ENCODE results near the gene PMM2.

PMM2 gene

DNA sequence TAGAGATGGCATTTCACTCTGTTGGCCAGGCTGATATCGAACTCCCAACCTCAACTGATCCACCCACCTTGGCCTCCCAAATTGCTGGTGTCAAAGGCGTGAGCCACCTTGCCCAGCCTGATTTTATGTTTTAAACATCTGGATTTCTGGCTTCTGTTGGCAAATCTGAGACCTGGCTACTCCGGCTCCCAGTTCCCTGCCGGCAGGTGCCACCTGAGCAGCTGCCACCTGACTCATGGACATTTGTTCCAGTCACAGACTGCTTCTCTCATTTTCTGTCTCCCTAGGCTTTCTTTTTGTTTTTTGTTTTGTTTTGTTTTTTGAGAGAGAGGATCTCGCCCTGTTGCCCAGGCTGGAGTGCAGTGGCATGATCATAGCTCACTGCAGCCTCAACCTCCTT lies 9.6 kb downstream of the PMM2 start:
- TF ChIP-seq, protein P1, sequence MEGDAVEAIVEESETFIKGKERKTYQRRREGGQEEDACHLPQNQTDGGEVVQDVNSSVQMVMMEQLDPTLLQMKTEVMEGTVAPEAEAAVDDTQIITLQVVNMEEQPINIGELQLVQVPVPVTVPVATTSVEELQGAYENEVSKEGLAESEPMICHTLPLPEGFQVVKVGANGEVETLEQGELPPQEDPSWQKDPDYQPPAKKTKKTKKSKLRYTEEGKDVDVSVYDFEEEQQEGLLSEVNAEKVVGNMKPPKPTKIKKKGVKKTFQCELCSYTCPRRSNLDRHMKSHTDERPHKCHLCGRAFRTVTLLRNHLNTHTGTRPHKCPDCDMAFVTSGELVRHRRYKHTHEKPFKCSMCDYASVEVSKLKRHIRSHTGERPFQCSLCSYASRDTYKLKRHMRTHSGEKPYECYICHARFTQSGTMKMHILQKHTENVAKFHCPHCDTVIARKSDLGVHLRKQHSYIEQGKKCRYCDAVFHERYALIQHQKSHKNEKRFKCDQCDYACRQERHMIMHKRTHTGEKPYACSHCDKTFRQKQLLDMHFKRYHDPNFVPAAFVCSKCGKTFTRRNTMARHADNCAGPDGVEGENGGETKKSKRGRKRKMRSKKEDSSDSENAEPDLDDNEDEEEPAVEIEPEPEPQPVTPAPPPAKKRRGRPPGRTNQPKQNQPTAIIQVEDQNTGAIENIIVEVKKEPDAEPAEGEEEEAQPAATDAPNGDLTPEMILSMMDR (IDR thresholded peaks at IDR 0.05; ENCODE audit: low read depth, low read length): no peak
- no peak for DNase-seq (ENCODE audit: low read depth in 2 of 2)
- H3K4me3 ChIP-seq (replicated peaks in 1 of 2; ENCODE audit: low read depth in 2 of 2, low read length in 2 of 2): no peak overlapping the region

DNA sequence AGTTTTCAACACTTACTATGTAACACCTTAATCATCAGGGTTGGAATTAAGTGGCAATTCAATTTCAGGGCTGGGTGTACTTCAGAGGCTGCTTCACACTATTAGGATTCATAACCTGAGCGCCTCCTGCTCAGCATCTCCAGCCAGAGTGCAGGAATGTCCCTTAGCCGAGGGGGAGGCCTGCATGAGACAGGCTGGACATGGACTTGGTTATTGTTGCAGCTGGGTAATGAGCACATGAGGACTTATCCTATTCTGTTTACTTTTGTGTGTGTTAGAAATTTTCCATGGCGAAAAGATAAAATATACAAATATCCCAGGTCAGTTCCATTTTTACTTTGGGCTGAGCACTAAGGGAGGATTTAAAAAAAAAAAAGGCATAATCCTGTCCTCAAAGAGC lies 10.4 kb downstream of the PMM2 start:
- TF ChIP-seq, protein P1 (IDR thresholded peaks at IDR 0.05; ENCODE audit: low read depth, low read length): no peak
- H3K4me3 ChIP-seq (replicated peaks in 1 of 2; ENCODE audit: low read depth in 2 of 2, low read length in 2 of 2): no peak overlapping the region
- DNase-seq (ENCODE audit: low read depth in 2 of 2): no peak

DNA sequence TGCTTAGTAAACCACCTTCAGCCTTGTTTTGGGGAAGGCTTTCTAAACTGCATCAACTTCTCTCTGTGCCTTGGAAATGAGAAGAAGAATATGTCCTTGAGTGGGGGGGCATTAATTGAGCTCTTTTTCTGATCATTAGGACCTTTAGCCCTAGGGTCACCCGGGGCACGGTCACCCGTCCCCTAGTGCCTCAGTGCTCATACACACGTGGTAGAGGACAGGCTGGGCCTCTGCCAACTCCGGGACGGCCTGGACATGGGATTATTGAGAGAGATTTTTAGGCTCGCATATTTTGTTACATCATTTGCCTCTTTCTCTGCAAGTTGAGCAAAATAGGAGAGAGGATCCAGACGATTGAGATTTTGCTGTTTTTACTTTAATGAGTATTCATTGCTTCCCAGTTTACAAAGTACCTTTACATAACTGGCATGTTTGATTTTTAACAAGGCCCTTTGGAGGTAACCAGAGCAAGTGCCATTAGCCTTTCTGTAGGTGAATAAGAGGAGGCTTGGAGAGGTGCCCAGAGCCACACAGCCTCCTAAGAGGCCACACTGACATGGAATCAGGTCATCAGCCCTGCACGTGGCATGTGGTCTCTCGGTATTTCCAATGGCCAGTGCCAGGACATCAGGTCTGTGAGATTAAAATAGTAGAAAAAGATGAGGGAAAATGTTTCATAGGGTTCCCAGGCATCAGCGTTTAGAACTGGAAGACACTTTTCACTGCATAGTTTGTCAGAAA lies 11.1 kb downstream of the PMM2 start:
- no peak overlapping the region for H3K4me3 ChIP-seq (replicated peaks in 1 of 2; ENCODE audit: low read depth in 2 of 2, low read length in 2 of 2)
- TF ChIP-seq, protein P1 (IDR thresholded peaks at IDR 0.05; ENCODE audit: low read depth, low read length): no peak

DNA sequence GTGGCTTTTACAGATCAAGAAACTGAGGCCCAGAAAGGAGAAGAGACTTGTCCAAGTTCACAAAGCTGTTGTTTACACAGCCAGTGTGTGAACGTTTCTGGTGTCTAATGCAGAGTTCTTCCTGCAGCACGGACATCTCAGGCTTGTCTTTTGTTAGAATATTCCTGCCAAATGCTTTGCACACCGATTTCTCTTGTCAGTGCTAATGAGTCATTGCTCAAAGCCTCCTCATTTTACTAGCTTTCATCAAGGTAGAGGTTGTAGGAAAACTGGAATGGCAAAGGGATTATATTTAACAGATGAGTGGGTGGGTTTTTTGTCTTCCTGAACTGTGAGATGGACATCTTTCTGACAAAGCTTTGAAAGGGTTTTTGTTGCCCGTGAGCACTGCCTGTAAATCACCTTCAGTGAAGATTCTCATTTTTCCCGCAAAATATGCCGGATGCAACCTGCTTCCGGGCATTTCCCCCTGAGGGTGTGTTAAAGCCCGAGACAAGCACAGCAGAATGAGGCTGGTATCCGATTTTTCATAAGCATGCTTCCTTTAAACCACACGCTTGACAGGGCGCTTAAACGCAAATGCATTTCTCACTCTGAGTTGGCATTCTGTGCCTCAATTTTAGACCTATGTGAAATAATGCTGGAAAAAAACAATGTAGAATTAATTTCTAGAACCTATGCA lies 14.7 kb downstream of the PMM2 start:
- DNase-seq (ENCODE audit: low read depth in 2 of 2): no peak

More for the DNA sequence above, 11.1 kb downstream of the PMM2 start:
- no peak for DNase-seq (ENCODE audit: low read depth in 2 of 2)

DNA sequence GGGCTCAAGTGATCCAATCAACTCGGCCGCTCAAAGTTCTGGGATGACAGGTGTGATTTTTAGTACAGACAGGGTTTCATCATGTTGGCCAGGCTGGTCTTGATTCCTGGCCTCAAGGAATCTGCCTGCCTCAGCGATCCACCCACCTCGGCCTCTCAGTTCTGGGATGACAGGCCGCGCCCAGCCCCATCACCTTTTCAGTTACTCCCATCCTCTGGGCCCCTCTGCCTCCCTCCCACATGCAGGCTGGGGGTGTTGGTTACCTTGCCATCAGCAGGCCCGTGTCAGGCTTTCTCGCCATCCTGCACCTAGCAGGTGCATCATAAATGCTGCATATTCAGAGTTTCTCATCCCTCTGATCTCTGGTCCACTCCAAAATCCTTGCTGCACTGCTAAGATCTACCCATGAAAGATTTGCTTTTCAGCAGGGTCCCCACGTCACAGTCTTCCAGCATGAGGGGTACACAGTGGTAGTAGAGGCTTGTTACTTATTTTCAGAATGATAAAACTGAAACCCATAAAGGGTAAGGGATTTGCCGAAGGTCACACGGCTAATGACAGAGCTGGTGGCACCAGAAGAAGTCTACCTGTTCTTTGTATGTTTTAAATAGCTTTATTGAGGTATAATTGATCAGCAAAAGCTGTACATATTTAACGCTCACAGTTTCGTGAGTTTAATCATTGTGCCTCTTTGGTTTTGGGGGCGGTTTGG lies 16.6 kb downstream of the PMM2 start:
- TF ChIP-seq, protein P1 (IDR thresholded peaks at IDR 0.05; ENCODE audit: low read depth, low read length): no peak
- DNase-seq (ENCODE audit: low read depth in 2 of 2): no peak
- H3K4me3 ChIP-seq (replicated peaks in 1 of 2; ENCODE audit: low read depth in 2 of 2, low read length in 2 of 2): no peak overlapping the region

More for the DNA sequence above, 14.7 kb downstream of the PMM2 start:
- TF ChIP-seq, protein P1 (IDR thresholded peaks at IDR 0.05; ENCODE audit: low read depth, low read length): no peak
- H3K4me3 ChIP-seq (replicated peaks in 1 of 2; ENCODE audit: low read depth in 2 of 2, low read length in 2 of 2): no peak overlapping the region

DNA sequence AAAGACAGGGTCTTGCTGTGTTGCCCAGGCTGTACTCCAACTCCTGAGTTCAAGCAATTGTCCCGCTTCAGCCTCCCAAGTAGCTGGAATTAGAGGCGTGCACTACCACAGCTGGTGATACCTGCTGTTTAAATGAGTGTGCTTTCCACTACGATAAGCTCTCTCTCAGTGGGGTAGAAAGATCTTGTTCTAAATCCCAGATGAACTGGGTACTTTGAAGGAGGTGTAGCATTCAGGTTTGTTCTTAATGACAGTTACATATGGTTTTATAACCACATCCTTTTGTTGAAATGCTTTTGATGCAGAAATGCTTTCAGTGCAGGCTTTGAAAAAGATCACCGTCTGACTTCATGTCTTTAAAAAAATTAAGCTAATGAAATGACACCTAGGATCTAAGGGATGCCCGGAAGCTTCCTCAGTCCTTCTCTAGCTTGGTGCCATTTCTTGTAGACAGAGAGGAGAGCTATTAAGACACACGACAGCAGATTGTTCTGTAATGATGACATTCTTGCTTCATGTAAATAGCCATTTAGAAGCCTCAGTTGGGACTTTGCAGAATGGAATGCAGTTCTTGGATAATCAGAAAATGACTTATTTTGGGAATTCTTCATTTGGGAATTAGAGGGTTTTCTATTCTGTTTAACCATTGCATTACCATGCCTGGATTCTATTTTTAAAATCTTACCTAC lies 19.5 kb downstream of the PMM2 start:
- DNase-seq (ENCODE audit: low read depth in 2 of 2): no peak
- H3K4me3 ChIP-seq (replicated peaks in 1 of 2; ENCODE audit: low read depth in 2 of 2, low read length in 2 of 2): no peak overlapping the region
- TF ChIP-seq, protein P1 (IDR thresholded peaks at IDR 0.05; ENCODE audit: low read depth, low read length): no peak

Measured in cardiac fibroblast (primary cell).